HG02588 (cell line): ENCODE measurements around the gene PDAP1.
"Not testable (repeated sequence)": the region's sequence is repeated elsewhere in the genome, so short reads cannot be mapped to it uniquely, and the experiment has no call there.

Experiments
- ATAC-seq: cut with Tn5 transposase; IDR thresholded peaks from one replicate; pipeline ENCODE4 v1.9.1; 2021; ENCODE audit warnings: mild to moderate bottlenecking, moderate library complexity; ENCODE audit not compliant: unreplicated experiment

PDAP1 gene

GRCh38 chr7:99380032-99380822 is 28.2 kb downstream of the PDAP1 start:
- peak; percentile 30 for ATAC-seq

DNA sequence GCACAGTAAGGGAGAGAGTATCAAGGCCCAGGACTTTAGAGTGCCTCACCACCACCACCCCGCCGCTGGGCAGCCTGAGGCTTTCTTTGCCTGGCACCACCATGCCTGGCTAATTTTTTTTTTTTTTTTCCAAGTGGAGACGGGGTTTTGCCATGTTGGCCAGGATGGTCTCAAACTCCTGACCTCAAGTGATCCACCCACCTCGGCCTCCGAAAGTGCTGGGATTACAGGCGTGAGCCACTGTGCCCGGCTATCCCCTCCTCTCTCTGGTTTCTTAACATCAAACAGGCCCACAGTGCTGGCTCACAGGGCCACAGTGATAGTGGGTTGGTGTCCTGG is 28.7 kb downstream of the PDAP1 start:
- ATAC-seq: not testable (repeated sequence)

GRCh38 chr7:99379043-99379577 is 29.3 kb downstream of the PDAP1 start:
- ATAC-seq: no peak

- ATAC-seq: peak; percentile 47
Measured at GRCh38 chr7:99375070-99375807, 33.2 kb downstream of the PDAP1 start.

- ATAC-seq: peak; percentile 60
Measured at GRCh38 chr7:99374111-99375064, 34.0 kb downstream of the PDAP1 start, which contains the start of gene ARPC1B. Gene ARPC1B, plus strand, starts transcription at chr7:99374730. Its CDS starts 10,985 bp downstream, at chr7:99385715.

GRCh38 chr7:99373091-99374066 is 35.0 kb downstream of the PDAP1 start:
- no peak for ATAC-seq

GRCh38 chr7:99372275-99373090 is 35.9 kb downstream of the PDAP1 start:
- no peak for ATAC-seq

DNA sequence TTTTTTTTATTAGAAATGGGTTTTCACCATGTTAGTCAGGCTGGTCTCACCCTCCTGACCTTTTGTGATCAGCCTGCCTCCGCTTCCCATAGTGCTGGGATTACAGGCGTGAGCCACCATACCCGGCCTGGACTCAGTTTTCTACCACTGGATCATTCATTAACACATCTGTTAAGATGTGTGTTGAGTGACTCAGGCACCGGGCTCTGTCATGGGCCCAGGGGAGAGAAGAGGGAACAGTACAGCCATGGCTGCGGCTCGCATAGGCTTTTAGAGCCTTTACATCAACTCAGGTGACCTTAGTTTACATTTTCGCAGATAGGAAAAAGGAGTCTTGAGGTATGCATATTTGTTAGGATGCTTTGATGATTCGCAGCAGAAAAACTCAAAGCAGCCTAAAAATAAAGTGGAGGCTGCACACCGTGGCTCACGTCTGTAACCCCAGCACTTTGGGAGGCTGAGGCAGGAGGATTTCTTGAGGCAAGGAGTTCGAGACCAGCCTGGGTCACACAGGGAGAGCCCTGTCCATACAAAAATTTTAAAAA is 36.9 kb downstream of the PDAP1 start:
- ATAC-seq: no peak

DNA sequence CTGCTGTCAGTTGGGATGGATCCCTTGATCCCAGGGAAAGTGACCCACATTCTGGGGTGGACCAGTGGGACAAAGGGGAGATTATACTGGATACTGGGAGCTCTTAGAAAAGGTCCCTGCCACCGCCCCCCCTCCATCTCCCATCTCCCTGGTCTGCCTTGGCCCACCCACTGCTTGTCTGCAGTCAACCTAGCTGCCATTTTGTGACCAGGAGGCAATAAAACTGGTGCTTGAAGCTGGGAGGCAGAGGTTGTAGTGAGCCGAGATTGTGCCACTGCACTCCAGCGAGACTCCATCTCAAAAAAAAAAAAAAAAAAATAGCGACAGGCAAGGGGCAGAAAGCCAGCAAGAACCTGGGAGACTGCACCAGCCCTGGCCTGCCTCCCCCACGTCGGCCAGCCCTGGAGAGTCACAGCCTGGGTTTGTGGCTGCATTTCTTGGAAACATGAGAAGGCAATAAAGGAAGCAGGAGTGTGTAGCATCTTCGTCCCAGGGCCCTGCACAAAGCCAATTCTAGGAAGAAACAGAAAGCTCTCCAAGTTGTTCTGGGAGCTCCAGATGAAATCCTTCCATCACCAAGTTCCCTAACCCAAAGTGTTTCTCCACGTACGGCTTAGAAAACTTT is 38.5 kb downstream of the PDAP1 start:
- no peak for ATAC-seq

DNA sequence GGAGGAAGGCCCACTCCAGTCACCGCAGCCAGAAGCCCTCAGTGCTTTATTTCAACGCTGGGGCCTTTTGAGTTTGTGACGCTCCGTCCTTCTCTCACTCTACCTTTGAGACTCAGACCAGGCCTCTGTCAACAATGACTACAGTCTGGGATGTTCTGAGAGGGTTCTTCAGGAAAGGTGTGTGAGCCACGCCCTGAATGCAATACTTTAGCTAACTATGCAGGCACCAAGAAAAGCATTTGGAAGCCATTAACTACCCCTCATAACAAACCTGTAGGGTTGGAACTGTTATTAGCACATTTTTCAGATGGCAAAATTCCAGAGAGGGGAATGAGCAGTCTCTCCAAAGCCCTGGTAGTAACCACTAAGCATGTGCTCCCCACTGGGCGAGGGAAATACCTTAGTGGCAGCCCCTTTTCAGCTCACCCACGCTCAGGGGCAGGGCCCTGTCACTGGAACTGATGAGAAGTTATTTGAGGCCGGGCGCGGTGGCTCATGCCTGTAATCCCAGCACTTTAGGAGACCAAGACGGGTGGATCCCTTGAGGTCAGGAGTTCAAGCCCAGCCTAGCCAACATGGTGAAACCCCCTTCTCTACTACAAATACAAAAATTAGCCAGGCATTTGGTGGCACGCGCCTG is 39.5 kb downstream of the PDAP1 start:
- ATAC-seq: no peak

DNA sequence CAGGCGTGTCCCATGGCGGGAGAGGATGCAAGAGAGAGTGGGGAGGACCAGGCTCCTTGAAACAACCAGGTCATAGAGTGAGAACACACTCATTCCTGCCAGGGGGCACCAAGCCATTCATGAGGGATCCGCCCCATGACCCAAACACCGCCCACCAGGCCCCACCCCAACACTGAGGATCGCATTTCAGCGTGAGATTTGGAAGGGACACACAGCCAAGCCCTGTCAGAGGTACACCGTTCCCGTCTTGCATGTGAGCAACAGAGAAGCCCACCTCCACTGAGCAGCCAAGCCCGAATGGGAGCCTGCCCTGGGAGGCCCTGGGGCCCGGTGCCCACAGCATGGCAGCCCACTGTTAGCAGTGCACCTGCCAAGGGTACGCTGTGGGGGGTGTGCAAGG is 41.8 kb downstream of the PDAP1 start:
- ATAC-seq: no peak

DNA sequence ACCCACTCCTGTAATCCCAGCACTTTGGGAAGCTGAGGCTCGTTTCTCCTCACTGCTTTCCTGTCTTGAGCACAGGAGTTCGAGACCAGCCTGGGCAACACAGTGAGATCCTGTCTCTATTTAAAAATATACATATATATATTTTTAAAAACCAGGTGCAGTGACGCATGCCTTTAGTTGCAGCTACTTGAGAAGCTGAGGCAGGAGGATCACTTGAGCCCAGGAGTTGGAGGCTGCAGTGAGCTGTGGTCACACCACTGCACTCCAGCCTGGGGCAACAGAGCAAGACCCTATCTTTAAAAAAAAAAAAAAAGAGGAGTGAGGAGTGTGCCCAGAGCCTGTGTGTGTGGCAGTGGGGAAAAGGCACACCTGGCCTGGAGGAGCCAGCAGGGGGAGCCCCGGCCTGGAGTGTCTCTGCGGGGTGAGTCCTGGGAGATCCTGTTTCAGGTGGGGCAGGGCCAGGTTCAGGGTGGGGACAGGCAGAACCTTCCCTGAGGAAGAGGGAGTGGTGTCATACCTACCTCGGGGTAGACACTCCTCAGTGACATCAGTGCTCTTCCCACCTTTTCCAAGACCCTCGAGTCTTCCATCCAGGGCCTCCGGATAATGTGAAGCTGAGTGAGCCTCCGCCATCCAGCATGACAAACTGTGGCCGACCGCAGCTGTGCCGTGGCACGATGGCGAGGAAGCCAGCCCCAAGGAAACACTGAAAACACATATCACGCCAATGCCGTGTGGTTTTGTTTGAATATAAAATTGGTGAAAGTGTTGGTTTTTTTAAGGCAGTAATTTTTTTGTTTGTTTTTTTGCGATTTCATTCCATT is 42.9 kb downstream of the PDAP1 start:
- ATAC-seq: no peak

GRCh38 chr7:99363286-99363685 is 45.1 kb downstream of the PDAP1 start:
- no peak for ATAC-seq

GRCh38 chr7:99362801-99363200 is 45.6 kb downstream of the PDAP1 start:
- no peak for ATAC-seq

- no peak for ATAC-seq
Measured at GRCh38 chr7:99359465-99360154, 48.8 kb downstream of the PDAP1 start.

DNA sequence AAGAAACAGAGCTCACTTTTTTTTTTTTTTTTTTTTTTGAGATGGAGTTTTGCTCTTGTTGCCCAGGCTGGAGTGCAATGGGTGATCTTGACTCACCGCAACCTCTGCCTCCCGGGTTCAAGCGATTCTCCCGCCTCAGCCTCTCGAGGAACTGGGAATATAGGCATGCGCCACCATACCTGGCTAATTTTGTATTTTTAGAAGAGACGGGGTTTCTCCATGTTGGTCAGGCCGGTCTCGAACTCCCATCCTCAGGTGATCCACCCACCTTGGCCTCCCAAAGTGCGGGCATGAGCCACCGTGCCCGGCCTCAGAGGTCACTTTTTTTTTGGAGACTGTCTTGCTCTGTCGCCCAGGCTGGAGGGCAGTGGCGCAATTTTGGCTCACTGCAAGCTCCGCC is 49.9 kb downstream of the PDAP1 start:
- not testable (repeated sequence) for ATAC-seq
